C4-2B (cell line): ENCODE results near the gene KRTAP5-6.

Experiments
- CTCF ChIP-seq: fragments of 450-650 bp; conservative IDR thresholded peaks from 2 replicates; pipeline ENCODE4 v1.5.1; 2017; ENCODE audit warnings: mild to moderate bottlenecking
- ZFX ChIP-seq: fragments of 450-650 bp; IDR thresholded peaks from 2 replicates; pipeline ENCODE4 v1.6.1; 2017

GRCh38 chr11:1746956-1747752 lies 50.2 kb downstream of the KRTAP5-6 start:
- TF ChIP-seq CTCF (no peak), ZFX (no peak)
